Right lung (tissue), 5 donors: ENCODE results near the gene IVD. TPM values are rescaled to one million over a fixed set of nuclear protein-coding genes. Genes with fewer than 3 reads are reported as not detected.
"Not testable (repeated sequence)": the region's sequence is repeated elsewhere in the genome, so short reads cannot be mapped to it uniquely, and the experiment has no call there.

Source experiments
- DNase-seq, 2 donors: peaks; one replicate each; pipeline ENCODE4 v3.0.0-alpha.2; 2013
- polyA plus RNA-seq, 5 donors: library from polyadenylated mRNA; unstranded; fragments of 120-200 nt; gene quantifications; one replicate each; pipeline versions ENCODE4 v1.2.1 to v1.2.3, GENCODE V29; 2013; ENCODE audit warnings: inconsistent platforms in 1 of 5, low replicate concordance in 1 of 5; ENCODE audit not compliant: insufficient read length in 5 of 5, insufficient read depth in 1 of 5

The IVD gene
- polyA plus RNA-seq, 5 donors, result 87.7 to 120 (median 113) TPM

GRCh38 chr15:40437752-40438687, 32.4 kb downstream of the IVD start:
- DNase-seq, result no peak

- DNase-seq, result no peak
These were observed 33.1 kb downstream of the IVD start for GRCh38 chr15:40438712-40439111.

GRCh38 chr15:40439461-40439959, 33.9 kb downstream of the IVD start:
- DNase-seq, result no peak

GRCh38 chr15:40439960-40440742, 34.6 kb downstream of the IVD start:
- no peak for DNase-seq

- peak; percentile 91 to 92 for DNase-seq
These were observed 35.4 kb downstream of the IVD start, which contains the start of gene BAHD1 for GRCh38 chr15:40440743-40441564. TSS of gene BAHD1 (plus strand) at chr15:40440953. CDS start at chr15:40458465, 17,512 bp downstream.

- no peak for DNase-seq
These were observed 36.3 kb downstream of the IVD start for GRCh38 chr15:40441565-40442531.

- no peak for DNase-seq
These were observed 37.7 kb downstream of the IVD start for GRCh38 chr15:40443255-40443654.

- no peak for DNase-seq
These were observed 38.3 kb downstream of the IVD start for GRCh38 chr15:40443846-40444245.

GRCh38 chr15:40444736-40445135, 39.1 kb downstream of the IVD start:
- no peak for DNase-seq

- DNase-seq, result no peak
These were observed 39.9 kb downstream of the IVD start for GRCh38 chr15:40445421-40445922.

GRCh38 chr15:40446144-40446543, 40.5 kb downstream of the IVD start:
- no peak for DNase-seq

- no peak for DNase-seq
These were observed 42.8 kb downstream of the IVD start for GRCh38 chr15:40448354-40448753.

GRCh38 chr15:40449275-40449674, 43.7 kb downstream of the IVD start:
- DNase-seq, result no peak

GRCh38 chr15:40450047-40450446, 44.5 kb downstream of the IVD start:
- DNase-seq, result no peak

GRCh38 chr15:40451527-40452158, 46.0 kb downstream of the IVD start:
- no peak for DNase-seq

- no peak for DNase-seq
These were observed 46.9 kb downstream of the IVD start for GRCh38 chr15:40452296-40453090.

- not testable (repeated sequence) for DNase-seq
These were observed 48.3 kb downstream of the IVD start for GRCh38 chr15:40453941-40454340.

GRCh38 chr15:40454904-40455391, 49.4 kb downstream of the IVD start:
- no peak for DNase-seq

GRCh38 chr15:40456299-40456712, 50.7 kb downstream of the IVD start:
- DNase-seq, result no peak
